Thoracic aorta (tissue), 2 donors: ENCODE data around the gene TSTD1. TPM values are rescaled to one million over a fixed set of nuclear protein-coding genes. Genes with fewer than 3 reads are reported as not detected.
A peak's percentile ranks its signal among the peaks of the same experiment; 100 is the strongest.

ENCODE experiments used
- ATAC-seq: fragments of 150-250 bp; one replicate; pipeline ENCODE4 v1.8.0; 2017; ENCODE audit warnings: low read depth; ENCODE audit not compliant: insufficient number of reproducible peaks, low FRiP score
- DNase-seq: peaks from one replicate; pipeline ENCODE4 v3.0.0-alpha.2; 2020; ENCODE audit warnings: low spot score
- H3K27ac ChIP-seq, 2 donors: fragments of 200-600 bp; sonication (generic); 1 replicate in 1 of 2; 2 replicates in 1 of 2; pipeline ENCODE4 v1.5.1; 2016; ENCODE audit warnings: mild to moderate bottlenecking in 2 of 2, moderate library complexity in 2 of 2
- H3K27me3 ChIP-seq: fragments of 200-600 bp; sonication (generic); replicated peaks from 2 replicates; pipeline ENCODE4 v1.6.0; 2016; ENCODE audit warnings: mild to moderate bottlenecking; ENCODE audit not compliant: insufficient read depth
- H3K36me3 ChIP-seq: fragments of 200-600 bp; sonication (generic); one replicate; pipeline ENCODE4 v1.5.1; 2016
- H3K4me1 ChIP-seq, 2 donors: fragments of 200-600 bp; sonication (generic); 1 replicate in 1 of 2; 2 replicates in 1 of 2; pipeline versions ENCODE4 v1.5.1 to v1.6.0; 2016; ENCODE audit warnings: low read depth in 2 of 2, mild to moderate bottlenecking in 1 of 2; ENCODE audit not compliant: control insufficient read depth in 1 of 2
- H3K4me3 ChIP-seq: fragments of 200-600 bp; sonication (generic); 2 replicates; pipeline ENCODE4 v1.5.1; 2016; ENCODE audit warnings: mild to moderate bottlenecking
- H3K9me3 ChIP-seq: fragments of 200-600 bp; sonication (generic); 2 replicates; pipeline ENCODE4 v1.5.1; 2016
- CTCF ChIP-seq: fragments of 200-600 bp; sonication (generic); IDR thresholded peaks from one replicate; pipeline ENCODE4 v1.5.1; 2019; ENCODE audit warnings: antibody characterized with exemption
- total RNA-seq, 2 donors: library from RNA; depleted of rRNA; stranded (reverse); fragments of >200 nt; gene quantifications; one replicate each; pipeline versions ENCODE4 v1.1.0 to v1.2.3, GENCODE V29; 2016

The TSTD1 gene
- total RNA-seq, 2 donors from 2014 or later, result 19.9 to 34.2 TPM

GRCh38 chr1:161013488-161014230 lies 25.1 kb downstream of the TSTD1 start:
- TF ChIP-seq CTCF, result no peak

GRCh38 chr1:161013131-161013487 lies 25.7 kb downstream of the TSTD1 start:
- Histone ChIP-seq H3K4me3 (peak overlapping the region; percentile 28), H3K4me1 (no peaks in the 10 kb centered on the region), H3K27me3 (no peaks in the 10 kb centered on the region), H3K27ac (peak overlapping the region; percentile 37 to 59), H3K9me3 (no peaks in the 10 kb centered on the region), H3K36me3 (no peaks in the 10 kb centered on the region)
- DNase-seq (no peak), ATAC-seq (no peak)
- no peak for TF ChIP-seq CTCF

More at GRCh38 chr1:161013488-161014230, 25.1 kb downstream of the TSTD1 start:
- H3K4me1 ChIP-seq, result no peaks in the 10 kb centered on the region
- H3K27me3 ChIP-seq, result no peaks in the 10 kb centered on the region
- DNase-seq (peak; percentile 52), ATAC-seq (peak; percentile 43)
- peak overlapping the region; percentile 37 to 59 for H3K27ac ChIP-seq
- H3K36me3 ChIP-seq, result no peaks in the 10 kb centered on the region
- no peaks in the 10 kb centered on the region for H3K9me3 ChIP-seq
- H3K4me3 ChIP-seq, result peak overlapping the region; percentile 28

GRCh38 chr1:161012420-161012819 lies 26.3 kb downstream of the TSTD1 start:
- DNase-seq (no peak), ATAC-seq (no peak)
- H3K4me3 ChIP-seq, result no peak overlapping the region
- H3K36me3 ChIP-seq, result no peaks in the 10 kb centered on the region
- no peaks in the 10 kb centered on the region for H3K4me1 ChIP-seq
- peak overlapping the region in 1 of 2 donors; percentile 38 for H3K27ac ChIP-seq
- no peaks in the 10 kb centered on the region for H3K9me3 ChIP-seq
- H3K27me3 ChIP-seq, result no peaks in the 10 kb centered on the region
- TF ChIP-seq CTCF, result no peak

- TF ChIP-seq CTCF, result no peak
- no peak for ATAC-seq
Observed at GRCh38 chr1:161009602-161010211, 29.1 kb downstream of the TSTD1 start.

GRCh38 chr1:161008869-161009510 lies 29.8 kb downstream of the TSTD1 start:
- H3K9me3 ChIP-seq, result no peaks in the 10 kb centered on the region
- H3K27me3 ChIP-seq, result no peaks in the 10 kb centered on the region
- no peak for ATAC-seq
- no peaks in the 10 kb centered on the region for H3K36me3 ChIP-seq
- H3K4me1 ChIP-seq, result no peaks in the 10 kb centered on the region
- no peak for DNase-seq
- no peak overlapping the region for H3K4me3 ChIP-seq
- TF ChIP-seq CTCF, result no peak
- H3K27ac ChIP-seq, result no peak overlapping the region

More at GRCh38 chr1:161009602-161010211, 29.1 kb downstream of the TSTD1 start:
- no peak for DNase-seq
- no peak overlapping the region for H3K27ac ChIP-seq
- no peaks in the 10 kb centered on the region for H3K27me3 ChIP-seq
- H3K4me3 ChIP-seq, result no peak overlapping the region
- H3K36me3 ChIP-seq, result no peaks in the 10 kb centered on the region
- H3K4me1 ChIP-seq, result no peaks in the 10 kb centered on the region
- no peaks in the 10 kb centered on the region for H3K9me3 ChIP-seq
